K562 (cell line): ENCODE measurements around the gene HTRA3. TPM values are rescaled to one million over a fixed set of nuclear protein-coding genes. Genes with fewer than 3 reads are reported as not detected.

ENCODE experiments used
- ATAC-seq: fragments of 200-7000 bp; cut with Tn5 transposase; 3 replicates; pipeline ENCODE4 v1.9.1; 2020; ENCODE audit warnings: moderate library complexity
- BruUV-seq: library from RNA; stranded (reverse); fragments of 400-500 nt; replicated peaks from 2 replicates; lab custom pipeline; 2021; lab: Mats Ljungman, UMichigan
- CTCF ChIA-PET: fragments of 300-600 bp; formaldehyde crosslinking; extraction: SDS; loops from one replicate; lab custom pipeline; 2021; ENCODE audit warnings: low intra/inter-chr PET ratio; lab: Yijun Ruan, JAX
- POLR2A ChIA-PET: fragments of 300-600, 350-650 bp; sonication (Branson Sonifier 250); formaldehyde crosslinking; extraction: SDS; loops from one replicate; lab custom pipeline; 2021; ENCODE audit warnings: antibody characterized with exemption, inconsistent platforms; lab: Yijun Ruan, JAX
- DNase-seq, 4 experiments: peaks; one replicate each; pipeline versions ENCODE4 v3.0.0 to v3.0.0-alpha.2; 2011 to 2018; ENCODE audit warnings: low spot score in 3 of 4, mixed read lengths in 3 of 4; ENCODE audit errors: extremely low read depth in 1 of 4
- FAIRE-seq: peaks from 2 replicates; lab custom pipeline; 2011; peaks lifted over from hg19 to GRCh38; lab: Jason Lieb, UNC
- H2AFZ ChIP-seq: 2 replicates; pipeline ENCODE4 v1.6.0; 2011; ENCODE audit warnings: low read depth, low read length, control low read depth, inconsistent platforms
- H3K27ac ChIP-seq: fragments of 200-600 bp; 3 replicates; pipeline ENCODE4 v1.8.0; 2011; ENCODE audit warnings: low read depth, mild to moderate bottlenecking, control low read depth, inconsistent platforms, low read length, moderate library complexity, mixed read lengths; ENCODE audit errors: extremely low read depth
- H3K27me3 ChIP-seq, 2 experiments: fragments of 300-600 bp in 1 of 2; 2 replicates in 1 of 2; 3 replicates in 1 of 2; pipeline versions ENCODE4 v1.6.0 to v1.8.0; 2011; ENCODE audit warnings: inconsistent platforms in 2 of 2, low read length in 2 of 2, mild to moderate bottlenecking in 1 of 2, mixed read lengths in 1 of 2, moderate library complexity in 1 of 2; ENCODE audit not compliant: control insufficient read depth in 2 of 2, insufficient read depth in 2 of 2
- H3K36me3 ChIP-seq: fragments of 300-600 bp; 3 replicates; pipeline ENCODE4 v1.8.0; 2011; ENCODE audit warnings: mild to moderate bottlenecking, low read length, inconsistent platforms; ENCODE audit not compliant: control insufficient read depth, insufficient read depth
- H3K4me1 ChIP-seq, 2 experiments: fragments of 200-600 bp in 1 of 2; replicated peaks in 1 of 2; 2 replicates in 1 of 2; 3 replicates in 1 of 2; pipeline versions ENCODE4 v1.5.1 to v1.8.0; 2011; ENCODE audit warnings: inconsistent platforms in 2 of 2, low read length in 2 of 2, mild to moderate bottlenecking in 1 of 2, mixed read lengths in 1 of 2, moderate library complexity in 1 of 2; ENCODE audit not compliant: control insufficient read depth in 2 of 2, insufficient read depth in 2 of 2
- H3K4me2 ChIP-seq: 2 replicates; pipeline ENCODE4 v1.6.1; 2011; ENCODE audit warnings: low read length, control low read depth, inconsistent platforms, mixed read lengths; ENCODE audit not compliant: insufficient read depth
- H3K4me3 ChIP-seq: fragments of 200-600 bp; sonication (generic), shearing (Covaris generic); 2 replicates; pipeline ENCODE4 v1.5.1; 2016; ENCODE audit warnings: control low read depth, inconsistent platforms
- H3K79me2 ChIP-seq: fragments of 200-600 bp; 3 replicates; pipeline ENCODE4 v1.8.0; 2011; ENCODE audit warnings: low read length, inconsistent platforms; ENCODE audit not compliant: control insufficient read depth, insufficient read depth
- H3K9ac ChIP-seq, 2 experiments: 2 replicates each; pipeline versions ENCODE4 v1.6.0 to v1.6.1; 2011; ENCODE audit warnings: low read depth in 2 of 2, low read length in 2 of 2, control low read depth in 1 of 2, inconsistent platforms in 1 of 2, mild to moderate bottlenecking in 1 of 2, mixed read lengths in 1 of 2; ENCODE audit not compliant: insufficient read depth in 1 of 2
- H3K9me1 ChIP-seq: one replicate; pipeline ENCODE4 v1.6.0; 2011; ENCODE audit warnings: inconsistent platforms, mild to moderate bottlenecking, low read length, moderate library complexity; ENCODE audit not compliant: control insufficient read depth, insufficient read depth
- H3K9me3 ChIP-seq: replicated peaks from 2 replicates; pipeline ENCODE4 v1.5.1; 2011; ENCODE audit warnings: low read depth, low read length, inconsistent platforms; ENCODE audit not compliant: control insufficient read depth, insufficient read depth
- H4K20me1 ChIP-seq: replicated peaks from 2 replicates; pipeline ENCODE4 v1.6.1; 2011; ENCODE audit warnings: low read length, inconsistent platforms, mixed read lengths; ENCODE audit not compliant: control insufficient read depth, insufficient read depth
- BRCA1 ChIP-seq, 2 experiments: fragments of 450-650 bp in 1 of 2; sonication (generic) in 1 of 2; formaldehyde crosslinking in 1 of 2; IDR thresholded peaks; 2 replicates each; pipeline versions ENCODE4 v1.5.0 to v1.6.1; 2017 to 2020; ENCODE audit warnings: mild to moderate bottlenecking in 1 of 2, missing genetic modification reagents in 1 of 2
- CBFA2T2 ChIP-seq: fragments of 450-650 bp; conservative IDR thresholded peaks from 2 replicates; pipeline ENCODE4 v1.6.1; 2017; ENCODE audit warnings: mild to moderate bottlenecking
- CHD2 ChIP-seq: IDR thresholded peaks from 2 replicates; pipeline ENCODE4 v1.6.1; 2011; ENCODE audit warnings: low read depth, low read length
- ETV5 ChIP-seq: sonication (generic); formaldehyde crosslinking; IDR thresholded peaks from 2 replicates; pipeline ENCODE4 v1.4.0; 2020; ENCODE audit warnings: low read depth, mild to moderate bottlenecking, missing genetic modification reagents
- MBD2 ChIP-seq: sonication (generic); IDR thresholded peaks from 2 replicates; pipeline ENCODE4 v1.6.1; 2016; ENCODE audit warnings: low read depth, borderline replicate concordance
- MCM3 ChIP-seq: fragments of 450-650 bp; IDR thresholded peaks from 2 replicates; pipeline ENCODE4 v1.6.1; 2016
- NFXL1 ChIP-seq: fragments of 450-650 bp; formaldehyde crosslinking; IDR thresholded peaks from 2 replicates; pipeline ENCODE4 v1.4.0; 2021; ENCODE audit warnings: mild to moderate bottlenecking
- PHB ChIP-seq: fragments of 250-450 bp; sonication (Bioruptor Pico); IDR thresholded peaks from 2 replicates; pipeline ENCODE4 v1.5.0; 2021
- PURB ChIP-seq: sonication (generic); formaldehyde crosslinking; IDR thresholded peaks from 2 replicates; pipeline ENCODE4 v1.9.0; 2021; ENCODE audit warnings: low read depth, mild to moderate bottlenecking, missing genetic modification reagents
- TARDBP ChIP-seq: fragments of 450-650 bp; IDR thresholded peaks from 2 replicates; pipeline ENCODE4 v1.6.1; 2016
- TBP ChIP-seq: optimal IDR thresholded peaks from 2 replicates; pipeline ENCODE3; 2011; ENCODE audit warnings: low read depth, low read length, improper control_type of control experiment
- ZBTB7A ChIP-seq: IDR thresholded peaks from 2 replicates; pipeline ENCODE4 v1.6.1; 2011; ENCODE audit warnings: low read depth, mild to moderate bottlenecking, low read length, moderate library complexity, borderline replicate concordance; ENCODE audit not compliant: control insufficient read depth
- ZNF165 ChIP-seq: fragments of 250-450 bp; sonication (Bioruptor Pico); IDR thresholded peaks from 2 replicates; pipeline ENCODE4 v1.4.0; 2020; ENCODE audit warnings: borderline replicate concordance
- ZNF3 ChIP-seq: fragments of 250-450 bp; sonication (Bioruptor Pico); IDR thresholded peaks from 2 replicates; pipeline ENCODE4 v1.5.0; 2021; ENCODE audit warnings: mild to moderate bottlenecking, moderate library complexity
- ZNF561 ChIP-seq: fragments of 450-650 bp; formaldehyde crosslinking; conservative IDR thresholded peaks from 2 replicates; pipeline ENCODE4 v1.4.0; 2020; ENCODE audit warnings: mild to moderate bottlenecking, moderate library complexity
- ZNF764 ChIP-seq: fragments of 250-450 bp; sonication (Bioruptor Pico); IDR thresholded peaks from 2 replicates; pipeline ENCODE4 v1.4.0; 2020; ENCODE audit warnings: low read depth, mild to moderate bottlenecking, moderate library complexity
- WGBS: fragments of 100-300 bp; shearing (Covaris generic); methylation state at CpG from one replicate; pipeline ENCODE4 v1.1.6; 2016; ENCODE audit warnings: low coverage, mixed read lengths; ENCODE audit not compliant: insufficient coverage; ENCODE audit errors: missing lambda C conversion rate; 5-methylcytosine and 5-hydroxymethylcytosine counted together
- in situ Hi-C: fragments of 300-500 bp; cut with MboI; formaldehyde crosslinking; loops from 4 replicates; pipeline ENCODE4 v1.15.0; 2018; ENCODE audit warnings: inconsistent platforms, mixed read lengths
- intact Hi-C: fragments of 100-400 bp; cut with micrococcal nuclease; formaldehyde crosslinking; loops from 2 replicates; pipeline ENCODE4 v1.14.2; 2022
- polyA plus RNA-seq, 8 experiments: library from polyadenylated mRNA; depleted of rRNA in 4 of 8; stranded (reverse) in 5 of 8; unstranded in 3 of 8; fragments of >200 nt; fragmentation: Nextera tagmentation in 2 of 8; fragmentation: Illumina TruSeq in 1 of 8; extraction: Ambion mirVana in 2 of 8; extraction: Trizol in 1 of 8; gene quantifications; 2 replicates each; pipeline versions ENCODE4 v1.2.1 to v1.2.3, GENCODE V29; 2011 to 2014; ENCODE audit warnings: inconsistent platforms in 1 of 8, missing spikeins in 1 of 8
- total RNA-seq, 7 experiments: library from RNA; depleted of rRNA in 6 of 7; stranded (reverse); fragments of >200 nt in 6 of 7; fragmentation: Illumina TruSeq in 2 of 7; extraction: Trizol in 2 of 7; gene quantifications; 2 replicates each; pipeline versions ENCODE4 v1.2.1 to v1.2.3, GENCODE V29; 2011 to 2021; ENCODE audit warnings: low replicate concordance in 1 of 7
- TF ChIP-seq, protein P1 (sequence below): fragments of 450-650 bp; IDR thresholded peaks from 2 replicates; pipeline ENCODE4 v1.6.1; 2018; ENCODE audit warnings: mild to moderate bottlenecking, low read depth; ENCODE audit not compliant: partially characterized antibody

The HTRA3 gene
- total and polyA plus RNA-seq, 9 of the 15 experiments (the other 6 are each of a cell fraction or from before 2014, with no cell fraction given): 0.04 TPM; not detected in 8

DNA sequence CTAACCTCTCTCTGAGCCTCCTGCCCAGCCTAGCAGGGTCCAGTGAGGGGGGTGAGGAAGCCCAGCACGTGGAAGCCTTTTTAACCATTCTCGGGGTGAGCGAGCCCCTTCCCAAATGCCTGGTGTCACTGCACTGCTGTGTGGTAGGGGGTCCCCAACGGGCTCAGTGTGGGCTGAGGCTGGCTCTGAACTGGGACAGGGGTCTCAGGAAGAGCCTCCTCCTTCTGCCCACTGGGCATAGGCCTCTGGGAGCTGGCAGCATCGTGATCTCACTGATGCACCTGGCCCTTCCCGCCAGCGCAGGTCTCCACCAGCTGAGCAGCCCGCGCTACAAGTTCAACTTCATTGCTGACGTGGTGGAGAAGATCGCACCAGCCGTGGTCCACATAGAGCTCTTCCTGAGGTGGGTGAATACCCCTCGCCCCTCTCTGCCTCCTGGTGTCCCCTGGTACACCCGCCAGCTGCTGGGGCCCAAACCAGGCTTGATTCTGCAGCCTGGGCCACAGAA is 12.6 kb downstream of the HTRA3 start:
- ATAC-seq (no peak), FAIRE-seq (no peak)
- in situ Hi-C loops: no loop called here

DNA sequence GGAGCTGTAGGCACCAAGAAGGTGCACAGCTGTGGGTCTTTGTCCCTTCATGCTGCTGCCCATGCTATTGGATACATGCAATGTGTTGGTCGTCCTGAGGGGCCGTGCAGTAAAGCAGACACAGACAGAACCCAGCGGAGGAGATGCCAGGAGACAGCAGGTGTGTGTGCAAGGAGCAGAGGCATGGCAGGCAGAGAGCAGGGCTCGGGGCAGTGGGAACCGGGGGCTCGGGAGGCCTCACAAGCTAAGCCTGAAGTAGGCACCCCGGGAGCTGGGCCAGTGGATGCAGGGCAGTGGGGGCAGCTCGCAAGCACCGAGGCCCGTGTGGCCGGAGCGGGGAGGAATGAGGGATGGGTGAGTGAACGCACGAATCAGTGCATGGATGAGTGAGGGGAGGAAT is 13.2 kb downstream of the HTRA3 start:
- in situ Hi-C loops: no loop called here
- no peak for FAIRE-seq
- TF ChIP-seq ZNF165 (CRISPR knock-in tag) (no peak), CHD2 (no peak), BRCA1 (IDR thresholded peaks at IDR 0.05) (no peak), BRCA1 (CRISPR knock-in tag; IDR thresholded peaks at IDR 0.05) (no peak), TBP (no peak), ZNF764 (no peak), NFXL1 (CRISPR knock-in tag) (no peak)
- TF ChIP-seq, protein P1, sequence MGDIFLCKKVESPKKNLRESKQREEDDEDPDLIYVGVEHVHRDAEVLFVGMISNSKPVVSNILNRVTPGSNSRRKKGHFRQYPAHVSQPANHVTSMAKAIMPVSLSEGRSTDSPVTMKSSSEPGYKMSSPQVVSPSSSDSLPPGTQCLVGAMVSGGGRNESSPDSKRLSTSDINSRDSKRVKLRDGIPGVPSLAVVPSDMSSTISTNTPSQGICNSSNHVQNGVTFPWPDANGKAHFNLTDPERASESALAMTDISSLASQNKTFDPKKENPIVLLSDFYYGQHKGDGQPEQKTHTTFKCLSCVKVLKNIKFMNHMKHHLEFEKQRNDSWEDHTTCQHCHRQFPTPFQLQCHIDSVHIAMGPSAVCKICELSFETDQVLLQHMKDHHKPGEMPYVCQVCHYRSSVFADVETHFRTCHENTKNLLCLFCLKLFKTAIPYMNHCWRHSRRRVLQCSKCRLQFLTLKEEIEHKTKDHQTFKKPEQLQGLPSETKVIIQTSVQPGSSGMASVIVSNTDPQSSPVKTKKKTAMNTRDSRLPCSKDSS: no peak

More for the DNA sequence above, 12.6 kb downstream of the HTRA3 start:
- no peak overlapping the region for H2AFZ ChIP-seq
- DNase-seq: no peak
- no peak overlapping the region for H3K4me2 ChIP-seq
- peaks cover 5% of the 10 kb centered on the region; the same call in 1 of the 2 replicates for H4K20me1 ChIP-seq
- TF ChIP-seq TARDBP (no peak), ZBTB7A (no peak), ETV5 (CRISPR knock-in tag) (no peak), ZNF764 (no peak), ZNF3 (CRISPR knock-in tag) (no peak), PURB (CRISPR knock-in tag) (no peak), MBD2 (no peak), CBFA2T2 (no peak), ZNF561 (no peak), PHB (CRISPR knock-in tag) (no peak), MCM3 (no peak)
- no peaks in the 10 kb centered on the region for H3K9me1 ChIP-seq
- BruUV-seq: no TSS peak
- POLR2A ChIA-PET: interaction anchor here (0.5 to 1.1 kb wide), 2 partner anchors 15 to 61 kb away, joined by 4 read pairs; no protein-coding TSS in a partner anchor
- peak overlapping the region in 1 of 2 experiments; percentile 17; a peak in 1 of 4 replicates for H3K9ac ChIP-seq
- no peaks in the 10 kb centered on the region for H3K36me3 ChIP-seq
- peaks cover 2 to 61% of the 10 kb centered on the region in 2 experiments; a peak in 4 of 5 replicates for H3K27me3 ChIP-seq
- H3K27ac ChIP-seq: no peak overlapping the region
- no peaks in the 10 kb centered on the region for H3K79me2 ChIP-seq
- WGBS: 32% methylated on average over 10 of the region's 14 CpGs
- intact Hi-C loops: no loop called here
- peaks cover 0 to 31% of the 10 kb centered on the region in 2 experiments; a peak in 2 of 5 replicates for H3K4me1 ChIP-seq
- H3K9me3 ChIP-seq: no peaks in the 10 kb centered on the region
- CTCF ChIA-PET: no interaction called here
- H3K4me3 ChIP-seq: no peak overlapping the region

More for the DNA sequence above, 13.2 kb downstream of the HTRA3 start:
- WGBS: 21% methylated on average over 14 of the region's 14 CpGs
- Histone ChIP-seq H3K4me1 (peaks cover 0 to 31% of the 10 kb centered on the region in 2 experiments; a peak in 2 of 5 replicates), H3K27ac (no peak overlapping the region), H4K20me1 (peaks cover 5% of the 10 kb centered on the region; the same call in 1 of the 2 replicates), H3K36me3 (no peaks in the 10 kb centered on the region), H2AFZ (no peak overlapping the region), H3K79me2 (no peaks in the 10 kb centered on the region), H3K27me3 (peaks cover 2 to 66% of the 10 kb centered on the region in 2 experiments; a peak in 4 of 5 replicates), H3K9ac (no peak overlapping the region), H3K4me2 (no peak overlapping the region), H3K9me1 (no peaks in the 10 kb centered on the region), H3K9me3 (no peaks in the 10 kb centered on the region), H3K4me3 (no peak overlapping the region)
- no TSS peak for BruUV-seq
- ATAC-seq: no peak
- intact Hi-C loops: no loop called here
- ChIA-PET CTCF (no interaction called here), POLR2A (interaction anchor here (1.1 kb wide), 1 partner anchor 16 kb away, joined by 4 read pairs; no protein-coding TSS in a partner anchor)
- no peak for DNase-seq
